Right lobe of liver (tissue), 6 donors: ENCODE results near the gene TOB2. TPM values are rescaled to one million over a fixed set of nuclear protein-coding genes. Genes with fewer than 3 reads are reported as not detected.

Experiments
- ATAC-seq, 4 donors: fragments of 200-7000 bp; cut with Tn5 transposase; one replicate each; pipeline ENCODE4 v1.9.1; 2020; ENCODE audit warnings: mild to moderate bottlenecking in 4 of 4, moderate library complexity in 4 of 4
- DNase-seq, 3 donors: peaks; one replicate each; pipeline ENCODE4 v3.0.0-alpha.2; 2020
- H3K27ac ChIP-seq, 3 donors: fragments of 200-600 bp; one replicate each; pipeline ENCODE4 v1.8.0; 2022
- H3K27me3 ChIP-seq, 2 donors: fragments of 200-600 bp; one replicate each; pipeline ENCODE4 v1.8.0; 2022
- H3K36me3 ChIP-seq, 4 donors: fragments of 200-600 bp; sonication (generic) in 1 of 4; one replicate each; pipeline versions ENCODE4 v1.5.1 to v1.8.0; 2017 to 2022; ENCODE audit warnings: control low read depth in 1 of 4
- H3K4me1 ChIP-seq, 4 donors: fragments of 200-600 bp; sonication (generic) in 1 of 4; one replicate each; pipeline versions ENCODE4 v1.5.1 to v1.8.0; 2017 to 2022; ENCODE audit warnings: control low read depth in 1 of 4
- H3K4me3 ChIP-seq, 3 donors: fragments of 200-600 bp; one replicate each; pipeline ENCODE4 v1.8.0; 2022
- H3K9me3 ChIP-seq, 4 donors: fragments of 200-600 bp; sonication (generic) in 1 of 4; one replicate each; pipeline versions ENCODE4 v1.5.1 to v1.8.0; 2017 to 2022; ENCODE audit warnings: control low read depth in 1 of 4
- POLR2A ChIP-seq: fragments of 450-650 bp; IDR thresholded peaks from one replicate; pipeline ENCODE4 v1.6.1; 2017; ENCODE audit warnings: antibody characterized with exemption, mild to moderate bottlenecking
- intact Hi-C, 2 donors: fragments of 100-400 bp; cut with DNase I; formaldehyde crosslinking; loops; one replicate each; pipeline versions ENCODE4 v1.11.2 to v1.14.1; 2022
- total RNA-seq, 6 experiments: library from RNA; depleted of rRNA in 2 of 6; stranded (reverse); fragments of >200 nt in 2 of 6; fragmentation: NEBNext Ultra II Directional in 3 of 6; extraction: Animal tissue kit (Norgen Biotek cat#: 25700) in 3 of 6; gene quantifications; one replicate each; pipeline versions ENCODE4 v1.1.0 to v1.2.4, GENCODE V29; 2016 to 2023
- TF ChIP-seq, protein P1 (sequence below), 4 donors: fragments of 200-600 bp in 3 of 4; fragments of 450-650 bp in 1 of 4; IDR thresholded peaks; one replicate each; pipeline versions ENCODE4 v1.5.1 to v1.8.0; 2016 to 2022; ENCODE audit warnings: antibody characterized with exemption in 4 of 4, mild to moderate bottlenecking in 2 of 4
- donor health status: DM: no; HTN: yes; CAD: no.
- donor health status: DM: no; HTN: no; CAD: no.
- donor health status: DM: no; HTN: no; CAD: no.
- donor health status: DM: no; HTN: yes; CAD: no.
- donor health status: DM: no; HTN: yes; CAD: no.

The TOB2 gene
- total RNA-seq, 6 experiments from 2014 or later: 11.6 to 33.4 (median 19.4) TPM

DNA sequence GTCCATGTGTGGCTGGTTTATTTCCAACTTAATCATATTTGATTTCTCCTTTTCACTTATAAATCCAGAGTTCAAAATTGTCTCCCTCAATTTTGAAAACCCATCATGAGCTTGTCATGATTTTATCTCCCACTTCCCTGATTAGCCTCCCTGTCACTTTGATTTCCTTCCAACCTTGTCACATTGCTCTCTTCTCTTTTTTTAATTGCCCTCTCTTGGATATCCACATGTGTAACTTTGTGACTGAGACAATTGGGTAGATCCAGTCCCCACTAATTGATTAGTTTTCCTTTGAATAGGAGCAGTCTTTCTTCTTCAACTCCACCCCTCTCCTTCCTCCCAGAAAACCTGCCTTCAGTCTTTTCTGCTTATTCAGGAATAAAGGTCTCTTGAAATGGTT, 62.5 kb downstream of the TOB2 start:
- no peaks in the 10 kb centered on the region for H3K27me3 ChIP-seq
- intact Hi-C loops: no loop called here
- no peaks in the 10 kb centered on the region for H3K9me3 ChIP-seq
- no peak for TF ChIP-seq POLR2A
- TF ChIP-seq, protein P1, sequence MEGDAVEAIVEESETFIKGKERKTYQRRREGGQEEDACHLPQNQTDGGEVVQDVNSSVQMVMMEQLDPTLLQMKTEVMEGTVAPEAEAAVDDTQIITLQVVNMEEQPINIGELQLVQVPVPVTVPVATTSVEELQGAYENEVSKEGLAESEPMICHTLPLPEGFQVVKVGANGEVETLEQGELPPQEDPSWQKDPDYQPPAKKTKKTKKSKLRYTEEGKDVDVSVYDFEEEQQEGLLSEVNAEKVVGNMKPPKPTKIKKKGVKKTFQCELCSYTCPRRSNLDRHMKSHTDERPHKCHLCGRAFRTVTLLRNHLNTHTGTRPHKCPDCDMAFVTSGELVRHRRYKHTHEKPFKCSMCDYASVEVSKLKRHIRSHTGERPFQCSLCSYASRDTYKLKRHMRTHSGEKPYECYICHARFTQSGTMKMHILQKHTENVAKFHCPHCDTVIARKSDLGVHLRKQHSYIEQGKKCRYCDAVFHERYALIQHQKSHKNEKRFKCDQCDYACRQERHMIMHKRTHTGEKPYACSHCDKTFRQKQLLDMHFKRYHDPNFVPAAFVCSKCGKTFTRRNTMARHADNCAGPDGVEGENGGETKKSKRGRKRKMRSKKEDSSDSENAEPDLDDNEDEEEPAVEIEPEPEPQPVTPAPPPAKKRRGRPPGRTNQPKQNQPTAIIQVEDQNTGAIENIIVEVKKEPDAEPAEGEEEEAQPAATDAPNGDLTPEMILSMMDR (IDR thresholded peaks at IDR 0.05): no peak
- H3K4me1 ChIP-seq: peaks cover 0 to 23% (median 2%) of the 10 kb centered on the region in 4 donors
- H3K4me3 ChIP-seq: no peak overlapping the region
- DNase-seq (no peak), ATAC-seq (no peak)
- H3K27ac ChIP-seq: no peak overlapping the region
- H3K36me3 ChIP-seq: peaks cover 0 to 22% (median 11%) of the 10 kb centered on the region in 4 donors

Other genes starting within 250 kb of the TOB2 start
- gene L3MBTL2, start 241.5 kb downstream of the TOB2 start, total RNA-seq: 10 to 100 TPM in 4 of 6 experiments, 1 to 10 TPM in 2; 6.6 to 11.7 (median 10.4) TPM
- gene CHADL, start 205.9 kb downstream of the TOB2 start, total RNA-seq: 1 to 10 TPM in 3 of 6 experiments, under 1 TPM in 3; 0.75 to 1.5 (median 1.1) TPM
- gene RANGAP1, start 160.6 kb downstream of the TOB2 start, total RNA-seq: 10 to 100 TPM; 27.4 to 56.3 (median 37.6) TPM
- 10 to 100 TPM; 26.5 to 50.1 (median 42.7) TPM for gene ZC3H7B, start 145.3 kb downstream of the TOB2 start, total RNA-seq
- gene TEF, start 64.9 kb downstream of the TOB2 start, total RNA-seq: 10 to 100 TPM in 4 of 6 experiments, 1 to 10 TPM in 2; 6.1 to 28.9 (median 15.5) TPM
- gene PHF5A, start 21.9 kb upstream of the TOB2 start, total RNA-seq: 10 to 100 TPM; 12.1 to 20.7 (median 14.5) TPM
- gene ACO2, start 22.3 kb upstream of the TOB2 start, total RNA-seq: 100 to 1,000 TPM in 2 of 6 experiments, 10 to 100 TPM in 4; 62.6 to 135 (median 66.8) TPM
- gene POLR3H, start 97.7 kb upstream of the TOB2 start, total RNA-seq: 10 to 100 TPM in 5 of 6 experiments, 1 to 10 TPM in 1; 9.5 to 23.0 (median 18.0) TPM
- 1 to 10 TPM in 1 of 6 experiments, under 1 TPM in 4, not detected in 1; 0.31 to 3.8 (median 0.37) TPM for gene CSDC2, start 114.2 kb upstream of the TOB2 start, total RNA-seq
- 10 to 100 TPM; 21.6 to 45.1 (median 36.2) TPM for gene PMM1, start 143.0 kb upstream of the TOB2 start, total RNA-seq
- 10 to 100 TPM; 34.8 to 49.5 (median 40.9) TPM for gene DESI1, start 174.2 kb upstream of the TOB2 start, total RNA-seq
- 100 to 1,000 TPM in 2 of 6 experiments, 10 to 100 TPM in 4; 71.0 to 122 (median 91.1) TPM for gene XRCC6, start 174.5 kb upstream of the TOB2 start, total RNA-seq
- gene SNU13, start 242.1 kb upstream of the TOB2 start, total RNA-seq: 10 to 100 TPM; 43.1 to 65.4 (median 50.1) TPM